ENCODE data around the gene RAPGEF1. TPM values are rescaled to one million over a fixed set of nuclear protein-coding genes. Genes with fewer than 3 reads are reported as not detected.

The RAPGEF1 gene
- total and polyA plus RNA-seq, 2 of the 13 experiments (the other 11 are each of a cell fraction or from before 2014, with no cell fraction given): 21.2 to 38.9 TPM

- no peak for TF ChIP-seq ETV5 (CRISPR knock-in tag; IDR thresholded peaks at IDR 0.05; ENCODE audit: borderline replicate concordance)
- TF ChIP-seq SOX5 (CRISPR knock-in tag; IDR thresholded peaks at IDR 0.05; ENCODE audit: borderline replicate concordance): peak; percentile 47; the same call in 1 of the 2 replicates
- TF ChIP-seq MED8 (CRISPR knock-in tag; IDR thresholded peaks at IDR 0.05; ENCODE audit: insufficient replicate concordance): no peak
- no peak for TF ChIP-seq U2AF1 (optimal IDR thresholded peaks at IDR 0.05; ENCODE audit: low read depth, low read length)
- 0 out of 2 replicates have a peak, but pooled peaks have one; percentile 14 for TF ChIP-seq ZNF691 (CRISPR knock-in tag; IDR thresholded peaks at IDR 0.05; ENCODE audit: borderline replicate concordance, low read depth)
Observed at GRCh38 chr9:131608493-131609037, 131.3 kb downstream of the RAPGEF1 start (continued).

- Histone ChIP-seq H3K4me2 (ENCODE audit: low read depth, low read length) (no peak overlapping the region), H3K4me3 (replicated peaks in 1 of 3; ENCODE audit: insufficient read depth in 1 of 3, low read depth in 2 of 3, low read length in 3 of 3) (no peak overlapping the region), H3K4me1 (ENCODE audit: insufficient read depth, low read length) (peaks cover 70% of the 10 kb centered on the region), H3K36me3 (replicated peaks in 1 of 2; ENCODE audit: control insufficient read depth in 1 of 2, insufficient read depth in 2 of 2, low read length in 2 of 2) (peaks cover 3 to 5% of the 10 kb centered on the region in 2 experiments; a peak in 4 of 5 replicates), H3K9me3 (ENCODE audit: low read length) (no peaks in the 10 kb centered on the region), H3K79me2 (ENCODE audit: insufficient read depth, low read length) (no peaks in the 10 kb centered on the region), H3K27me3 (ENCODE audit: control insufficient read depth in 1 of 2, insufficient read depth in 2 of 2, low read length in 2 of 2) (no peaks in the 10 kb centered on the region), H4K20me1 (ENCODE audit: insufficient read depth, low read length) (no peaks in the 10 kb centered on the region), H3K27ac (ENCODE audit: extremely low read length, insufficient read depth, low read length) (peak overlapping the region; percentile 86), H2AFZ (ENCODE audit: low read length) (no peak overlapping the region), H3K9ac (ENCODE audit: insufficient read depth, low read depth, low read length) (peak overlapping the region; percentile 69; the same call in 1 of the 2 replicates)
- no peak for DNase-seq (ENCODE audit: low spot score)
- in situ Hi-C loops (cut with HindIII; ENCODE audit: extremely low pct_ligation_motif_present, low pct_unique_long_range_greater_than_20kb) (no loop called here), intact Hi-C loops (cut with micrococcal nuclease; ENCODE audit: unreplicated experiment) (loop anchor here (2.0 to 5.0 kb wide), 2 partner anchors 50 to 127 kb away; no protein-coding TSS in a partner anchor)
- ChIA-PET CTCF (ENCODE audit: low intra/inter-chr PET ratio, low total read pairs) (interaction anchor here (1.6 kb wide), 1 partner anchor 133 kb away, joined by 6 read pairs; the partner anchor contains the start of gene RAPGEF1), POLR2A (interaction anchor here (1.0 to 2.5 kb wide), 4 partner anchors 10 to 124 kb away, joined by 4 to 36 read pairs (median 12); no protein-coding TSS in a partner anchor)
- ATAC-seq: no peak
- WGBS (ENCODE audit: low lambda C conversion rate): 89% methylated on average over 7 of the region's 8 CpGs
- TF ChIP-seq TSC22D2 (CRISPR knock-in tag; IDR thresholded peaks at IDR 0.05; ENCODE audit: borderline replicate concordance) (no peak), ZNF354B (CRISPR knock-in tag; IDR thresholded peaks at IDR 0.05) (no peak), SOX6 (IDR thresholded peaks at IDR 0.05) (no peak), SOX6 (CRISPR knock-in tag; IDR thresholded peaks at IDR 0.05) (0 out of 2 replicates have a peak, but pooled peaks have one; percentile 6), CENPX (CRISPR knock-in tag; IDR thresholded peaks at IDR 0.05) (no peak), ZBTB44 (CRISPR knock-in tag; IDR thresholded peaks at IDR 0.05) (no peak), ZMAT3 (CRISPR knock-in tag; conservative IDR thresholded peaks at IDR 0.05) (0 out of 2 replicates have a peak, but pooled peaks have one; percentile 15), NFYC (CRISPR knock-in tag; IDR thresholded peaks at IDR 0.05) (no peak), ZNF710 (CRISPR knock-in tag; IDR thresholded peaks at IDR 0.05; ENCODE audit: borderline replicate concordance) (no peak), ZSCAN25 (CRISPR knock-in tag; IDR thresholded peaks at IDR 0.05) (0 out of 2 replicates have a peak, but pooled peaks have one; percentile 8), ZNF576 (CRISPR knock-in tag; IDR thresholded peaks at IDR 0.05) (0 out of 2 replicates have a peak, but pooled peaks have one; percentile 21)
- BruUV-seq (replicated peaks): no TSS peak
- FAIRE-seq: no peak
Observed at GRCh38 chr9:131607591-131607990, 132.3 kb downstream of the RAPGEF1 start.
